DND-41 (cell line): ENCODE data around the gene RSL24D1.

Source experiments
- CTCF ChIP-seq: IDR thresholded peaks from 2 replicates; pipeline ENCODE4 v1.5.1; 2012; ENCODE audit warnings: borderline replicate concordance, low read length, moderate library complexity, mild to moderate bottlenecking; ENCODE audit not compliant: poor library complexity, severe bottlenecking; ENCODE audit errors: extremely low read depth
- EZH2 ChIP-seq: IDR thresholded peaks from 3 replicates; pipeline ENCODE4 v1.6.1; 2012; ENCODE audit warnings: borderline replicate concordance, low read depth, mild to moderate bottlenecking, moderate library complexity, low read length, inconsistent platforms; ENCODE audit not compliant: severe bottlenecking

GRCh38 chr15:55197719-55198118, 978 bp upstream of the RSL24D1 start:
- TF ChIP-seq CTCF (no peak), EZH2 (no peak)
